ENCODE measurements around the gene KCNK3.

The KCNK3 gene

DNA sequence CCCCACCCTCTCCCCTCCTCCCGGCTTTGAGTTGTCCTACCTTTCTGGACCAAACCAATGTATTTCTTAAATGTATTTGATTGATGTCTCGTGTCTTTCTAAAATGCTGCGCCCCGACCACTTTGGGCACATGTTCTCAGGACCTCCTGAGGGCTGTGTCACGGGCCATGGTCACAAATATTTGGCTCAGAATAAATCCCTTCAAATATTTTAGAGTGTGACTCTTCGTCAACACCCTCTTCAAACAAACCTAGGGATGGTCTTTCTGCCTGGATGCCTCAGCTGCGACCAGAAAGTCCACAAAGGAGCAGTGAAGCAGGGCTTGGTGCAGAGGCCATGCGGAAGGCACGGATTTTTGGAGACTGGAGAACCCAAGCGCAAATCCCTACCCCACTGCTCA, 70.5 kb downstream of the KCNK3 start:
- ChIA-PET POLR2A (no interaction called here), CTCF (interaction anchor here (0.9 to 1.6 kb wide), 3 partner anchors 9 to 22 kb away, joined by 3 to 5 read pairs (median 3); no protein-coding TSS in a partner anchor)
- no peak overlapping the region for H3K27ac ChIP-seq (ENCODE audit: insufficient read depth in 1 of 2, low read depth in 1 of 2, low read length in 2 of 2, poor library complexity in 1 of 2, severe bottlenecking in 2 of 2)
- no peaks in the 10 kb centered on the region for H3K27me3 ChIP-seq (replicated peaks in 2 of 5; ENCODE audit: control insufficient read depth in 4 of 5, insufficient read depth in 5 of 5, low read length in 4 of 5)
- H3K4me1 ChIP-seq (ENCODE audit: control extremely low read depth in 1 of 4, control insufficient read depth in 4 of 4, insufficient read depth in 4 of 4, low read length in 3 of 4) = peaks cover 0 to 34% (median 28%) of the 10 kb centered on the region in 4 experiments
- 97% methylated on average over 9 of the region's 10 CpGs for WGBS (ENCODE audit: insufficient coverage)
- no peaks in the 10 kb centered on the region for H3K36me3 ChIP-seq (ENCODE audit: control insufficient read depth in 4 of 4, insufficient read depth in 4 of 4, low read length in 3 of 4)
- DNase-seq = no peak
- no peaks in the 10 kb centered on the region for H3K9me3 ChIP-seq (ENCODE audit: control extremely low read depth in 1 of 5, control insufficient read depth in 4 of 5, insufficient read depth in 2 of 5, low read depth in 1 of 5, low read length in 4 of 5)
- no peak overlapping the region for H3K4me3 ChIP-seq (ENCODE audit: control insufficient read depth in 1 of 7, extremely low read depth in 1 of 7, insufficient read depth in 4 of 7, low read depth in 2 of 7, low read length in 6 of 7)

DNA sequence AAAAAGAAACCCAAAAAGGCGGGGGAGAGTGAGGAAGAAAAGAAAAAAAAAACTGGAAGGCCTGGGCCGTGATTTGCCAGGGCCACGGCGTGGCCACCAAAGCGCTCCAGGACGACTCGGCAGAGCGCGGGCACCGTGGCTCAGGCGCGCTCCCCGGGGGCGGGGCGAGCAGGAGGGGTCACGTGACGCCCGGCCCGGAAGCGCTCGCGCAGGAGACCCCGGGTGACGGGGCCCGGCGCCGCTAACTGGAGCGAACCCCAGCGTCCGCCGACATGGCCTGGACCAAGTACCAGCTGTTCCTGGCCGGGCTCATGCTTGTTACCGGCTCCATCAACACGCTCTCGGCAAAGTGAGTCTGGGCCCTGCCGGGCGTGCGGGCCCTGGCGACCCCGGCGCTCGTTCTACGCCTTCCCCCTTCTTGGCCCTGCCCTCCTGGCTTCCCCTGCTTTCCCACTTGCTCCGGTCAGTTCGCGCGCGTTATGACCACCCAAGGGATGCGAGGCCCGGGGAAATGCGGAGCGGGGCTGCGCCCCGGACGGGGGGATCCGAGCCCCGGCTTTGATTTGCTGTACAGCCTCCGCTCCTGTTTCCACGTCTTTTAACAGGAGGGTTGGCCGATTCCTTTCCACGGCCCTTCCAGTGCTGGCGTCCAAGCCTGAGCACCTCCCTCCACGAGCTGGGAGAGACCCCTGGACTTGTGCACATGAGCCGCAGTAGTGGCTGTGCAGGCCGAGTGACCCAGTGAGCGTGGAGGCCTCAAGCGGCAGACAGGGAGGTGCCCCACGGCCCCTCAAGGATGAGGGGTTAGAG, 71.8 kb downstream of the KCNK3 start, which contains the start of gene SLC35F6:
TSS of gene SLC35F6 (plus strand) at position 207 of the 810 bp plus-strand sequence. CDS start at position 273, 66 bp downstream.
- Histone ChIP-seq H3K27ac (ENCODE audit: insufficient read depth in 1 of 2, low read depth in 1 of 2, low read length in 2 of 2, poor library complexity in 1 of 2, severe bottlenecking in 2 of 2) (peak within 1 kb of the TSS in 1 of 2 experiments; percentile 80), H3K9me3 (ENCODE audit: control extremely low read depth in 1 of 5, control insufficient read depth in 4 of 5, insufficient read depth in 2 of 5, low read depth in 1 of 5, low read length in 4 of 5) (no peaks in the 10 kb centered on the region), H3K36me3 (ENCODE audit: control insufficient read depth in 4 of 4, insufficient read depth in 4 of 4, low read length in 3 of 4) (no peaks in the 10 kb centered on the region), H3K4me3 (ENCODE audit: control insufficient read depth in 1 of 7, extremely low read depth in 1 of 7, insufficient read depth in 4 of 7, low read depth in 2 of 7, low read length in 6 of 7) (peak within 1 kb of the TSS; percentile 56 to 91 (median 83)), H3K27me3 (replicated peaks in 2 of 5; ENCODE audit: control insufficient read depth in 4 of 5, insufficient read depth in 5 of 5, low read length in 4 of 5) (no peaks in the 10 kb centered on the region), H3K4me1 (ENCODE audit: control extremely low read depth in 1 of 4, control insufficient read depth in 4 of 4, insufficient read depth in 4 of 4, low read length in 3 of 4) (peaks cover 0 to 46% (median 39%) of the 10 kb centered on the region in 4 experiments)
- ChIA-PET CTCF (interaction anchor here (0.9 kb wide), 1 partner anchor 10 kb away, joined by 3 read pairs; no protein-coding TSS in a partner anchor), POLR2A (no interaction called here)
- WGBS (ENCODE audit: insufficient coverage) = 2% methylated on average over 65 of the region's 68 CpGs
- peak; percentile 72 to 84 (median 80) for DNase-seq

DNA sequence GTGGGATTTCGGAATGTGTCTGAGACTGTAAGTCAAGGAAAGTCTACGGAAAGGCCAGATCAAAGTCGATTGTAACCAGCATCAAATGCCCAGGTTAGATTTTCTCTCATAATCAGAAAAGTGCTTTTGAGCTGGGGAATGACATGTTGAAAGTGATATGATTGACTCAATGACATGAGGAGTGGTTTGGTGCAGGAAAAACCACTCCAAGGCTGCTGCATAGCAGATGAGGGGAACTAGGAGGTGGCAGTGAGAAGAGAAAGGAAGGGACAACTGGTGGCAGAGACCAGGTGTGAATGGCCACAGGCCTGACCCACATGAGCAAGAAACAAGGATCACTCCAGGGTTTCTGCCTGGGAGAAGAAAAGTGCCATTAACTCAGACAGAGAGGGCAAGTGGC, 72.4 kb downstream of the KCNK3 start:
- POLR2A ChIA-PET = no interaction called here

DNA sequence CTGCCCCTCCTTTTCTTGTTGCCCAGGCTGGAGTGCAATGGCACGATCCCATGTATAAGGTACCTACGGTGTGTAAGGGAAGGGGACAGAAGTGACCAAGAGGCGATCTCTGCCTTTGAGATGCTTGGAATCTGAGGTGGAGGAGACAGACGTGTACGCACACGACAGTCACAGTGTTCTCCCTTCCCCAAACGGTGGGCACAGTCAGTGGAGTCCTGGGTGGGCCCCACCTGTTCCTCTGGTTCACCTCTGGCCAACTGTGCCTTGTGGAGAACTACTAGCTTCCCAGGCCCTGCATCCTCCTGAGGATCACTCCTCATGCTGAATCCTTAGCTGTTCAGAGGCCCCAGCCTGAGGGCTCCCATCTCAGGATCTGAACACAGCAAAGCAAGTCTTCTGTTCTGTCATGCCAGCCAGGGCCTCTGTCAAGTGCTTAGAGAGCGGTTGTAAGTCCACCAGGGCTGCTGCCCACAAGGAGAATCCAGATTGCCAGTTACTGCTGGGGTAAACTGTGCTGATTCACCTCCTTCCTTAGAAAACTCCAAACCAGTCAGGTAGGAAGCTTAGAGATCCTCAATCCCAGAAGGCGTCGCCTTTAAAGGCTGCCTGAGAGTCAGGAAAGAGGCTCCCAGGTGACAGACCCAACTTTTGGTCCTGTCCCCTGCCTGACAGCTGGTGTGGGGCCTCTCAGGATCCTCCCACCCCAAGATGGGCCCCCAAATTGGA, 73.1 kb downstream of the KCNK3 start:
- no peak overlapping the region for H3K27ac ChIP-seq (ENCODE audit: insufficient read depth in 1 of 2, low read depth in 1 of 2, low read length in 2 of 2, poor library complexity in 1 of 2, severe bottlenecking in 2 of 2)
- WGBS (ENCODE audit: insufficient coverage) = 98% methylated on average over 7 of the region's 10 CpGs
- H3K36me3 ChIP-seq (ENCODE audit: control insufficient read depth in 4 of 4, insufficient read depth in 4 of 4, low read length in 3 of 4) = no peaks in the 10 kb centered on the region
- ChIA-PET POLR2A (no interaction called here), CTCF (interaction anchor here (1.2 kb wide), 1 partner anchor 19 kb away, joined by 5 read pairs; no protein-coding TSS in a partner anchor)
- H3K9me3 ChIP-seq (ENCODE audit: control extremely low read depth in 1 of 5, control insufficient read depth in 4 of 5, insufficient read depth in 2 of 5, low read depth in 1 of 5, low read length in 4 of 5) = no peaks in the 10 kb centered on the region
- H3K4me3 ChIP-seq (ENCODE audit: control insufficient read depth in 1 of 7, extremely low read depth in 1 of 7, insufficient read depth in 4 of 7, low read depth in 2 of 7, low read length in 6 of 7) = peak overlapping the region in 1 of 7 experiments; percentile 80
- no peak for DNase-seq
- no peaks in the 10 kb centered on the region for H3K27me3 ChIP-seq (replicated peaks in 2 of 5; ENCODE audit: control insufficient read depth in 4 of 5, insufficient read depth in 5 of 5, low read length in 4 of 5)
- peaks cover 4 to 57% (median 50%) of the 10 kb centered on the region in 4 experiments for H3K4me1 ChIP-seq (ENCODE audit: control extremely low read depth in 1 of 4, control insufficient read depth in 4 of 4, insufficient read depth in 4 of 4, low read length in 3 of 4)

More for the DNA sequence above, 72.4 kb downstream of the KCNK3 start:
- Histone ChIP-seq H3K27ac (ENCODE audit: insufficient read depth in 1 of 2, low read depth in 1 of 2, low read length in 2 of 2, poor library complexity in 1 of 2, severe bottlenecking in 2 of 2) (peak overlapping the region in 1 of 2 experiments; percentile 80), H3K27me3 (replicated peaks in 2 of 5; ENCODE audit: control insufficient read depth in 4 of 5, insufficient read depth in 5 of 5, low read length in 4 of 5) (no peaks in the 10 kb centered on the region), H3K9me3 (ENCODE audit: control extremely low read depth in 1 of 5, control insufficient read depth in 4 of 5, insufficient read depth in 2 of 5, low read depth in 1 of 5, low read length in 4 of 5) (no peaks in the 10 kb centered on the region), H3K36me3 (ENCODE audit: control insufficient read depth in 4 of 4, insufficient read depth in 4 of 4, low read length in 3 of 4) (no peaks in the 10 kb centered on the region), H3K4me3 (ENCODE audit: control insufficient read depth in 1 of 7, extremely low read depth in 1 of 7, insufficient read depth in 4 of 7, low read depth in 2 of 7, low read length in 6 of 7) (peak overlapping the region; percentile 56 to 91 (median 83)), H3K4me1 (ENCODE audit: control extremely low read depth in 1 of 4, control insufficient read depth in 4 of 4, insufficient read depth in 4 of 4, low read length in 3 of 4) (peaks cover 4 to 52% (median 46%) of the 10 kb centered on the region in 4 experiments)
- WGBS (ENCODE audit: insufficient coverage) = 67% methylated on average over 2 of the region's 3 CpGs
- CTCF ChIA-PET = no interaction called here
- no peak for DNase-seq

DNA sequence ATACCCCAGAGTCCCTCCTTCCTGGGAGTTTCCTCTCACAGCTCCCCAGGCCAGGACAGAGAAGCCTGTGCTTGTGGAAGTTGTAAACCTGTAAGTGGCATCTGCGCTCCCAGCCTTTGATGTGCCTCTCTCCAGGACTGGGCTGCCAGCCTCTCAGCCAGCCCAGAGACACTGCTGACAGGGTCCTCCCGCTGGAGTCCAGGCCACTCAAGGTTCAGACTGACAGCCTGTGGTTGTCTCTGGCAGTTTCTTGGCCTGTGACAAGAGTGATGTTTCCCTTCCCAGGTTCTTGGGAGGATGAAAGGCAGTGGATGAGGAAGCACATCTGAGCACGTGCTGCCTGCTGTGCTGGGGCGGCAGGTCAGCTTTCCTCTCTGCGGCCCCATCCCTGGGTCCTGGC, 74.6 kb downstream of the KCNK3 start:
- no peak overlapping the region for H3K27ac ChIP-seq (ENCODE audit: insufficient read depth in 1 of 2, low read depth in 1 of 2, low read length in 2 of 2, poor library complexity in 1 of 2, severe bottlenecking in 2 of 2)
- peak in 1 of 3 donors; percentile 33 for DNase-seq
- no peaks in the 10 kb centered on the region for H3K36me3 ChIP-seq (ENCODE audit: control insufficient read depth in 4 of 4, insufficient read depth in 4 of 4, low read length in 3 of 4)
- H3K9me3 ChIP-seq (ENCODE audit: control extremely low read depth in 1 of 5, control insufficient read depth in 4 of 5, insufficient read depth in 2 of 5, low read depth in 1 of 5, low read length in 4 of 5) = no peaks in the 10 kb centered on the region
- no peaks in the 10 kb centered on the region for H3K27me3 ChIP-seq (replicated peaks in 2 of 5; ENCODE audit: control insufficient read depth in 4 of 5, insufficient read depth in 5 of 5, low read length in 4 of 5)
- ChIA-PET POLR2A (no interaction called here), CTCF (interaction anchor here (1.0 to 1.5 kb wide), 4 partner anchors 10 to 24 kb away, joined by 3 to 5 read pairs (median 3); no protein-coding TSS in a partner anchor)
- WGBS (ENCODE audit: insufficient coverage) = 27% methylated on average over 5 of the region's 5 CpGs
- H3K4me3 ChIP-seq (ENCODE audit: control insufficient read depth in 1 of 7, extremely low read depth in 1 of 7, insufficient read depth in 4 of 7, low read depth in 2 of 7, low read length in 6 of 7) = no peak overlapping the region
- H3K4me1 ChIP-seq (ENCODE audit: control extremely low read depth in 1 of 4, control insufficient read depth in 4 of 4, insufficient read depth in 4 of 4, low read length in 3 of 4) = peaks cover 4 to 70% (median 58%) of the 10 kb centered on the region in 4 experiments

DNA sequence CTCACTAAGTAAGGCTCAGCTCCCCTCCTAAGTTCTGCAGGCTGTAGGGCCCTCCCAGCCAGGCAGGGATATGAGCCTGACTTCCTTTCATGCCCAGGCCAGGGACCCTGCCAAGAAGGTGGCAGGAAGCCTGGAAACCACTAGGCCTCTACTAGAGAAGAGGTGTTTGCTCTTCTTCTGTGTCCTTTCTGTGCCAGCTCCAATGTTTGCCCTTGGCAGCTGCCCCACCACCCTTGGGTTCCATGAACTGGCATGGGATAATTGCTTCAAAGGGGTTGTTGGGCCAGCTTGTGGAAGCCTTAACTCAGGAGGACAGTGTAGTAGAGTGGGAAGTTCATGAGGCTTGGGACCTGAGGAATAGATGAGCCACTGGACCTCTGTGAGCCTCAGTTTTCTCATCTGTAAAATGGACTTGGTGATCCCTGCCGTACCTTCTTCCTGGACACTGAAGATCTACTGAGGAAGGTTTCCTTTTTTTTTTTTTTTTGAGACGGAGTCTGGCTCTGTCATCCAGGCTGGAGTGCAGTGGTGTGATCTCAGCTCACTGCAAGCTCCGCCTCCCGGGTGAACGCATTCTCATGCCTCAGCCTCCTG, 75.5 kb downstream of the KCNK3 start:
- ChIA-PET CTCF (interaction anchor here (0.5 to 1.5 kb wide), 5 partner anchors 9 to 32 kb away, joined by 3 to 4 read pairs (median 3); no protein-coding TSS in a partner anchor), POLR2A (no interaction called here)
- WGBS (ENCODE audit: insufficient coverage) = 100% methylated on average over 3 of the region's 5 CpGs
- Histone ChIP-seq H3K36me3 (ENCODE audit: control insufficient read depth in 4 of 4, insufficient read depth in 4 of 4, low read length in 3 of 4) (no peaks in the 10 kb centered on the region), H3K27me3 (replicated peaks in 2 of 5; ENCODE audit: control insufficient read depth in 4 of 5, insufficient read depth in 5 of 5, low read length in 4 of 5) (no peaks in the 10 kb centered on the region), H3K27ac (ENCODE audit: insufficient read depth in 1 of 2, low read depth in 1 of 2, low read length in 2 of 2, poor library complexity in 1 of 2, severe bottlenecking in 2 of 2) (no peak overlapping the region), H3K4me1 (ENCODE audit: control extremely low read depth in 1 of 4, control insufficient read depth in 4 of 4, insufficient read depth in 4 of 4, low read length in 3 of 4) (peaks cover 4 to 79% (median 65%) of the 10 kb centered on the region in 4 experiments), H3K4me3 (ENCODE audit: control insufficient read depth in 1 of 7, extremely low read depth in 1 of 7, insufficient read depth in 4 of 7, low read depth in 2 of 7, low read length in 6 of 7) (peak overlapping the region in 1 of 7 experiments; percentile 26), H3K9me3 (ENCODE audit: control extremely low read depth in 1 of 5, control insufficient read depth in 4 of 5, insufficient read depth in 2 of 5, low read depth in 1 of 5, low read length in 4 of 5) (no peaks in the 10 kb centered on the region)
- DNase-seq = peak in 2 of 3 donors; percentile 40 to 49

Measured in common myeloid progenitor, CD34-positive (primary cell).